GM12878 (cell line): ENCODE results near the gene FOS.
A peak's percentile ranks its signal among the peaks of the same experiment; 100 is the strongest.

ENCODE experiments used
- CBX5 ChIP-seq: sonication (generic); IDR thresholded peaks from 2 replicates; pipeline ENCODE4 v1.6.1; 2016; ENCODE audit warnings: low read depth, moderate library complexity, mild to moderate bottlenecking, inconsistent platforms
- CTCF ChIP-seq, 3 experiments: IDR thresholded peaks in 2 of 3; conservative IDR thresholded peaks in 1 of 3; 2 replicates each; pipeline ENCODE4 v1.5.1; 2011; ENCODE audit warnings: low read depth in 3 of 3, low read length in 3 of 3, mild to moderate bottlenecking in 3 of 3, control low read depth in 2 of 3, moderate library complexity in 2 of 3, inconsistent platforms in 1 of 3, mixed read lengths in 1 of 3; ENCODE audit not compliant: control insufficient read depth in 2 of 3, insufficient read depth in 1 of 3; ENCODE audit errors: extremely low read depth in 1 of 3
- EP300 ChIP-seq, 2 experiments: fragments of 150-350 bp in 1 of 2; IDR thresholded peaks; 2 replicates each; pipeline ENCODE4 v1.6.1; 2011 to 2012; ENCODE audit warnings: low read depth in 2 of 2, low read length in 2 of 2, borderline replicate concordance in 1 of 2, improper control_type of control experiment in 1 of 2, inconsistent platforms in 1 of 2; ENCODE audit not compliant: control insufficient read depth in 1 of 2
- EZH2 ChIP-seq: IDR thresholded peaks from 2 replicates; pipeline ENCODE4 v1.6.1; 2012; ENCODE audit warnings: low read depth, mild to moderate bottlenecking, control low read depth, inconsistent platforms, low read length, borderline replicate concordance; ENCODE audit not compliant: control insufficient read depth
- HDGF ChIP-seq: fragments of 450-650 bp; IDR thresholded peaks from 2 replicates; pipeline ENCODE4 v1.6.1; 2016; ENCODE audit warnings: antibody characterized with exemption
- IKZF1 ChIP-seq: fragments of 450-650 bp; conservative IDR thresholded peaks from 2 replicates; pipeline ENCODE4 v1.6.1; 2017; ENCODE audit warnings: antibody characterized with exemption, mild to moderate bottlenecking
- NR2C1 ChIP-seq: fragments of 450-650 bp; IDR thresholded peaks from 2 replicates; pipeline ENCODE4 v1.6.1; 2017; ENCODE audit warnings: antibody characterized with exemption, mild to moderate bottlenecking, moderate library complexity
- RAD51 ChIP-seq: fragments of 450-650 bp; IDR thresholded peaks from 2 replicates; pipeline ENCODE4 v1.6.1; 2016; ENCODE audit warnings: moderate library complexity, mild to moderate bottlenecking, inconsistent platforms
- ZNF207 ChIP-seq: fragments of 450-650 bp; IDR thresholded peaks from 2 replicates; pipeline ENCODE4 v1.6.1; 2014; ENCODE audit warnings: antibody characterized with exemption, mild to moderate bottlenecking, borderline replicate concordance

GRCh38 chr14:75249251-75249957, 29.2 kb upstream of the FOS start:
- no peak for TF ChIP-seq EZH2
- no peak for TF ChIP-seq ZNF207
- TF ChIP-seq CTCF (IDR thresholded peaks at IDR 0.05 in 2 of 3, conservative IDR thresholded peaks at IDR 0.05 in 1 of 3; ENCODE audit: control insufficient read depth in 2 of 3, extremely low read depth in 1 of 3, insufficient read depth in 1 of 3, low read depth in 3 of 3, low read length in 3 of 3): no peak
- 0 out of 2 replicates have a peak, but pooled peaks have one; percentile 14 for TF ChIP-seq RAD51
- peak; percentile 87 to 97; a peak in 3 of 4 replicates for TF ChIP-seq EP300 (IDR thresholded peaks at IDR 0.05; ENCODE audit: borderline replicate concordance in 1 of 2, control insufficient read depth in 1 of 2, low read depth in 2 of 2, low read length in 2 of 2)
- no peak for TF ChIP-seq NR2C1
- peak; percentile 95 for TF ChIP-seq IKZF1
- TF ChIP-seq HDGF: no peak
- TF ChIP-seq CBX5: 0 out of 2 replicates have a peak, but pooled peaks have one; percentile 50
